GM21367 (cell line): ENCODE measurements around the gene PILRB.
A peak's percentile ranks its signal among the peaks of the same experiment; 100 is the strongest.
"Not testable (repeated sequence)": the region's sequence is repeated elsewhere in the genome, so short reads cannot be mapped to it uniquely, and the experiment has no call there.

Experiments
- ATAC-seq: cut with Tn5 transposase; IDR thresholded peaks from one replicate; pipeline ENCODE4 v1.9.1; 2021; ENCODE audit not compliant: unreplicated experiment

PILRB gene

GRCh38 chr7:100373870-100374598 is 16.1 kb downstream of the PILRB start:
- not testable (repeated sequence) for ATAC-seq

DNA sequence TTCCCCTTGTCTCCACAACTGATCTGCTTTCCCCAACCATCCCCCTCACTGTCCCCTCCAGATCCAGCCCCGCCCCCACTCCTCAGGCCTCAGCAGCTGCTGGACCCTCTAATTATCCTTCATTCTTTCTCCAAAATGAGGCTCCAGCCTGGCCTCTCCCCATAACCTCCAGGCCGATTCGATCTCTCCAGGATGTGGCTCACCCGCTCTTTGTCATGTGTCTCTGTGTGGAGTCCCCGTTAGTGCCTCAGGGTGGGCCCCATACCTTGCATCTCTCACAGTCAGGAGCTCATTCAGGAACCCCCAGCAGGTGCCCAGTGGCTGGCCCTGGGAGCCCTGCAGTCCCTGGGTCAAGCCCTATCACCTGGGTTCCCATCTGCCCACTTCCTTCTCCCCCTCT is 16.7 kb downstream of the PILRB start:
- ATAC-seq, result no peak

DNA sequence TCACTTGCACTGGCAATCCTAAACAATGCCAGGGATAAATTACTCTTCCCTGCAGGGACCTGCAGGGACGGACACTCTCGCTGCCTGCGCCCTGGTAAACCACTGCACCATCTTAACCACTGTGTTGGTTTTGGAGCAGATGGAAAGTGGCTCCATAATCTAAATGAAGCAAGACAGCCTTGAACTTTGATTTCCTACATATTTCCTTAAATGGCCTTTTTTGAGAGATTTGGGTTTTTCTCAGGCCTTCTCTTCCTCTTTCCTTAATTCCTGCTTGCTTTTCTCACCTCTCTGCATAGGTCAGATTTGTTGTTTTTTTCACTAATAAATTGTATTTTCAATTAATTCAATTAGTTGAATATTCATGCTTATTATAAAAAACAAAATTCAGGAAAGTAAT is 18.1 kb downstream of the PILRB start:
- ATAC-seq, result no peak

- ATAC-seq, result no peak
Measured at GRCh38 chr7:100378114-100378755, 20.3 kb downstream of the PILRB start.

- ATAC-seq, result no peak
Measured at GRCh38 chr7:100380196-100380595, 22.3 kb downstream of the PILRB start.

- not testable (repeated sequence) for ATAC-seq
Measured at GRCh38 chr7:100381531-100382233, 23.8 kb downstream of the PILRB start.

GRCh38 chr7:100382234-100382853 is 24.4 kb downstream of the PILRB start:
- not testable (repeated sequence) for ATAC-seq

GRCh38 chr7:100384628-100385294 is 26.8 kb downstream of the PILRB start:
- no peak for ATAC-seq

DNA sequence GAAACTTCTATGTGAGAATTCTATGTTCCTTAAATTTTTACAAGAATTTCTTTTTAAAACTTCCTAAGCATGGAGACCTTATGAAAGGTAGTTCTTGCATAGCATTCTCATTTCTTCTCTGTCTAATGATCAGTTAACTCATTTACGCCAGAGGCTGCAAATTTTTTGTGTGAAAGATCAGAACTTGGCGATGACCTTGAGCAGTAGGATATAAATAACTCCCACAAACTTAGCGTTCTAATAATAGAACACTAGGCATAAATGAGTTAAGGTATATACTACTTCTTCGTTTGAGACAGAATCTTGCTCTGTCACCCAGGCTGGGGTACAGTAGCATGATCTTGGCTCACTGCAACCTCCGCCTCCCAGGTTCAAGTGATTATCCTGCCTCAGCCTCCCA is 29.0 kb downstream of the PILRB start:
- ATAC-seq, result no peak

- no peak for ATAC-seq
Measured at GRCh38 chr7:100387695-100388094, 29.8 kb downstream of the PILRB start.

DNA sequence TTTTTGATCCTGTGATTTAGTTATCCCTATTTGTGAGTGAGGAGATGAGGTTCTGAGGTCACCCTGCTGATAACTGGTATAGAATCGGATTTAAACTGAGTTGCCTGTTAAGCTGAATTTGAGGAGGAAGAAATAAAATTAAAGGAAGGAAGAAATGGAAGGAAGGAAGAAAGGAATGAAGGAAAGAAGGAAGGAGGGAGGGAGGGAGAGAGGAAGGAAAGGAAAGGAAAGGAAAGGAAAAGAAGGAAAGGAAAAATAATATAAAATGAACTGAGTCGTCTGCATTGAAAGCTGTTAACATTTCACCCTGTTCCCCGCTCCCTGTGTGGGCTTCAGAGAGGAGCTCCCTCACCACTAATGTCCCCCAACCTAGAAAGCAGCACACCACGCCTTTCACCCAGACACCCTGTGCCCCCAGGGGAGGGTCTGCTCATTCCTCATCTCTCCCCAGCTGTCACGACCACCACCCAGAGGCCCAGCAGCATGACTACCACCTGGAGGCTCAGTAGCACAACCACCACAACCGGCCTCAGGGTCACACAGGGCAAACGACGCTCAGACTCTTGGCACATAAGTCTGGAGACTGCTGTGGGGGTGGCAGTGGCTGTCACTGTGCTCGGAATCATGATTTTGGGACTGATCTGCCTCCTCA is 31.6 kb downstream of the PILRB start:
- no peak for ATAC-seq

- ATAC-seq, result no peak
Measured at GRCh38 chr7:100390286-100391009, 32.5 kb downstream of the PILRB start.

DNA sequence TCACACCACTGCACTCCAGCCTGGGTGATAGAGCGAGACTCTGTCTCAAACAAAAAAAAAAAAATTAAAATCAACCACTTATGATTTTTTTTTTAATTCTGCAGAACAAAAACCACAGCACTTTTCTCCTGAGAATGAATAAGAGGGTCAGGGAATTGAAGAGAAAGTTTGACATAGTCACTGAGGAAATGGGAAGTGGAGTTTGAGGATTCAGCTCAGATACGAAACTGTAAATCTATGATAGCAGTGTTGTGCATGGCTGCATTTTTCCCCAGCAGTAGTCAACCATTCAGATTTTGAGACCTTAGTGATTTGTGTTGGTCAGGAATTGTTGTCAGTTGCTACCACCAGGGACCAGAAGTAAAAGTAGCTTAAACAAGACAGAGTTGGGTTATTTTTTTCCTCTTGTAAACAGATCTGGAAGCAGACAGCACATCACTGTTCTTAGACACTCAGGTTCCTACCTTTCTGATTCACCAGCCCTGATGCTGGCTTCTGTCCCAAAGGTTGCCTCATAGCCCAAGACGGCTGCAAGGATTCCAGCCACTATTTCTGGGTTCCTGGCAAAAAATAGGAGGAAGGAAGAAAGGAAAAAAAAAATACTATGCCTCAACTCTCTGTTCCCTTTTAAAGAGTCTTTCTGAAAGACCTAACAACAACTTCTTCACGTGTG is 35.5 kb downstream of the PILRB start:
- no peak for ATAC-seq

GRCh38 chr7:100394077-100394476 is 36.2 kb downstream of the PILRB start:
- ATAC-seq, result no peak

- ATAC-seq, result peak; percentile 73
Measured at GRCh38 chr7:100396421-100396982, 38.6 kb downstream of the PILRB start.

DNA sequence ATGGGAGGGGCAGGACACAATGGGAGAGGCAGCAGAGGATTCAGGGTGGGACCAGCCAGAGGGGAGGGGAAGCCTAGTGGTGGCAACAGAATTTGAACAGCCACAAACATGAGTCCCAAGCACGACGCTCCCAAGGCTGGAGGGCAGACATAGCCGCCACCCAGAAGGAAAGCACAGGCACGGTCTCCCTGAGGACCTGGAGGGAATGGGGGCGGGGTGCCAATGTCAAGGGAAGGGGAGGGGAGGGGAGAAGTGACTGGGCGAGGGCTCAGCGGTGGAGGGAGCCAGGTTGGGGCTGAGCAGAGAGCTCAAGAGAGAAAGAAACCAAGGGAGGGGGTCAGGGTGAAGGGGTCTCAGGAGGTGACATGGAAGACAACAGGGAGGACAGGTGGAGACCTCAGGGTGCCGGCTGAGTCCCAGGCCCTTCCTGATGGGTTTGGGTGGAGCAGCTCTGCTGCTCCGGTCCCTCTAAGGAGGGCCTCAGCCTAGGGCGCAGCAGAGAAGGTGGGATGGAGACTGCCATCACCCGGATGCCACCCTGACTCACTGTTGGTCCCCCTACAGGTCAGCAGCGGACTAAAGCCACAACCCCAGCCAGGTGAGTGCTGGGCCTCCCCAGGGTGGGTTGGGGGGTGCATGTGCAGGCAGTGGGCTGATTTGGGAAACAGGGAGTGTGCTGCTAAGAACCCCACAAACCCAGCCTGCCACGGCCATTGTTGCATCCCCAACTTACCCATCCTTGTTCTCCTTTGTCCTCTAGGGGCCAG is 39.6 kb downstream of the PILRB start:
- ATAC-seq, result no peak

DNA sequence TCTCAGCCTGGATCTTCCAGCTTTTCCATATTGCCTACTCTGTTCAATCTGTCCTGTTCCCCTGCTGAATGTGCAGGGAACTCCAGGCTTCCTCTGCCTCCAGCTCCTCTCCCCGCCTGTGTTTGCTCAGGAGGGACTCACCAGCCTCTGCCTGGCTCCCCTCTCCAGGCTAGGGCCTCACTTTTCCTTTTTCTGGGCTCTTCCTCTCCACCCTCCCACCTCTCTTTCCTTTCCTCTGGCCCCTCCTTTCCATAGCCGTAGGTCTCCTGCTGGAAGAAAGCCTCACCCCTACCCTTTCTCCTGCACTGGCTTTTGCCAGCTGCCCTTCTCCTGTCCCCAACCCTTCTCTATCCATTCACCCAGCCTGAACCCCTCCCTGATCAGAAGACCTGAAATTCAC is 40.3 kb downstream of the PILRB start:
- ATAC-seq, result no peak

GRCh38 chr7:100400041-100400440 is 42.1 kb downstream of the PILRB start:
- ATAC-seq, result no peak
